NCI-H146 treated with DMSO at 0.1 percent for 48 hours (cell line): Measurements from ENCODE around the gene MINAR1.
"Not testable (repeated sequence)": the region's sequence is repeated elsewhere in the genome, so short reads cannot be mapped to it uniquely, and the experiment has no call there.

Experiments used
- DNase-seq: peaks from one replicate; lab custom pipeline; 2025; ENCODE audit not compliant: unreplicated experiment; lab: John Stamatoyannopoulos, UW

Gene MINAR1

GRCh38 chr15:79431636-79432344, at the start of gene MINAR1:
Gene MINAR1, plus strand, starts transcription at chr15:79432336. Its CDS starts 23,812 bp downstream, at chr15:79456148.
- DNase-seq, result peak; percentile 34

DNA sequence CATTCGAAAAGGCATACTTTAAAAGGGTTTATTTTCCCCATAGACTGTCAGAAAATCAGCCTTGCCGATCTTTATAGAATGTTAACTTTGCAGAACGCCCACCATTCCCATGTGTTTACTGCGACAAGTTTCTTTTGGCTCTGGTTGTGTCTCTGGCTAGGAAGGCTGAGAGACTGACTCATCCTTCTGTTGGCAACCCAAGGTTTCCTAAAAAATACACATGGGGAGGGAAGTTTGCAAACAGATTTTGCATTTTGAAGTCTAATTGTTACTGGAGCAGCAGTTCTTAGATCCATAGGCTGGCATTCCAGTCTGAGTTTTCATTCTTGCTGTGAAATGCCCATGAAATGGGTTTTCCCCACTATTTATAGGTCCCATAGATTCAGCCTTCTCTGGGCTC, 37.9 kb upstream of the MINAR1 start:
- no peak for DNase-seq

DNA sequence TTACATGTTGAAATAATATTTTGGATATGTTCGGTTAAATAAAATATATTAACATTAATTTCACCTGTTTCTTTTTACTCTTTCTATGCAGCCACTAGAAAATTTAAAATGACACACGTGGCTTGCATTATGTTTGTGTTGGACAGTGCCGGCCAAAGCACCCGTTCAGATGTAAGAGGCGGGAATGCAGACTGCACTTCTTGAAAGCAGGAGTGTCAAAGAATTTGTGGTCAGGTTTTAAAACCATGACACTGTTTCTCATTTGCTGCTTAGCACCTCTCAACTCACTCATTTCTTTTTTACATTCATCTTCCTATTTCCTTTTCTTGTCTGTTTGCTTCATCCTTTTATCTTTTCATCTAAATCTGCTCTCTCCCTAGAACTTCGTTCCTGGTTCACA, 35.3 kb upstream of the MINAR1 start:
- DNase-seq, result no peak

- no peak for DNase-seq
Observed at GRCh38 chr15:79397269-79397910, 34.7 kb upstream of the MINAR1 start.

- no peak for DNase-seq
Observed at GRCh38 chr15:79399606-79400005, 32.5 kb upstream of the MINAR1 start.

GRCh38 chr15:79400650-79401049, 31.5 kb upstream of the MINAR1 start:
- no peak for DNase-seq

DNA sequence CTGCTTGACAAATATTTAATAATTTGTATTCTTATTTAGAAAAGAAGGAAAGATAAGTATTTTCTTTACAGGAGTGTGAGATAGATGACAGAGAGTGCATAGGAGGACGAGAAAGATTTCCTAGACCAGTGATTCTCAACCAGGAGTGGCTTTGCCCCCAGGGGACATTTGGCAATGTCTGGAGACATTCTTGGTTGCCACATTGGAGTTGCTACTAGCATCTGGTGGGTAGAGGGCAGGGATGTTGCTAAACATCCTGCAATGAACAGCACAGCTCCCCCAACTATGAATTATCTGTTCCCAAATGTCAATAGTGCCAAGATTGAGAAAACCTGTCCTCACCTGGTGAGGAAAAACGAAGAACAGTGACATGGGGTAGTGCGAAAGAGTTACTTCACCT, 30.8 kb upstream of the MINAR1 start:
- no peak for DNase-seq

- DNase-seq, result no peak
Observed at GRCh38 chr15:79402136-79402535, 30.0 kb upstream of the MINAR1 start.

DNA sequence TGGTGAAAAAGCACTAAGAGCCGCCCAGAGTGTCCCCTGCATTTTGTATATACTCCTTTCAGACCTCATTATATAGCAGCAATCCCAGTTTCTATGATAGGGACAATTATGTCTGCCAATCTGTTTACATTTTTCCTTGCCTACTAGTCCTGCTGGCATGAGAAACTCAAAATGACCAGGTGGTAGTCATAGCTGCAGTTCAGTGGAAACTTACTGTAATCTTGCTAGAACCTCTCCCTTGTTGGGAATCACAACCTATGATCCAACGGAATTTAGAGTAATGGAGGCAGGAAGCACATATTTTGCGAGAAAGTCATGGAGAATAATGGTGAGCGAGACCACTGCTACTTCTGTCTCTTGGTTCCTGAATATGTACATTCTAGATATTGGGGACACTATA, 28.6 kb upstream of the MINAR1 start:
- no peak for DNase-seq

DNA sequence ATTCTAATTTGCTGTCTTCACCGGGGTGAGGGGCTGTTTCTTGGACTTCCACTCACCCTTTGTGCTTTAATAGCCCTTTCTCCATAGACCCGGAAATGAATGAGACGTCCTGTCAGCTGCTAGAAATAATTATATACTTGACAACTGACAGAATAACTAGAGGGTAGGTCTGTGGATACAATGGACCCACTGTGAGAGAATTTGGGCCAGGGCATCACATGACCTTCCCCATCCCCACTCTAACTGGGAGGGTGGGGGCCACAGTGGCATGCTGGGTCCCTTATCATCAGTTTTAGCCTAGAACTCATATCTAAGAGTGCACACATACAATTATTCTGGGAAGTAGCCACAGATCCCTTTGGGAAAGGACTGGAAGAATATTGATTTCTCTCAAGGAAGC, 25.9 kb upstream of the MINAR1 start:
- DNase-seq, result no peak

GRCh38 chr15:79408041-79408440, 24.1 kb upstream of the MINAR1 start:
- no peak for DNase-seq

DNA sequence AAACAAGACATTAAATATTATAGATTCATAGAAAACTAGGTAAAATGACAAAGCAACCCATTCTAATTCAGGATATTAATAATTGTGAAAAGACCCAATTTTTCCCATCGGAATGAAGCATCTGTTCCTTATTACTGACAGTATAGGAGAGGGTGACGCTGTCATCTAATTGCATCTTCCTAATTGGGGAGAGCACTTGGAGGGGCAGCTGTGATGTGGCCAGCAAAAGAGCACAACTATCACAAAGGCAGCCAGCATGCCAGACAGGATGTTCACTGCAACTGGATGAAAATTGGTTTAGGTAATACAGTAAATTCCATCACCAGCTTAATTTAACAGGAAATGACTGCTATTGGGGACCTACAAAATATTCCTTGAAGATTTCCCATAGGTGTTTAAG, 21.9 kb upstream of the MINAR1 start:
- DNase-seq, result no peak

DNA sequence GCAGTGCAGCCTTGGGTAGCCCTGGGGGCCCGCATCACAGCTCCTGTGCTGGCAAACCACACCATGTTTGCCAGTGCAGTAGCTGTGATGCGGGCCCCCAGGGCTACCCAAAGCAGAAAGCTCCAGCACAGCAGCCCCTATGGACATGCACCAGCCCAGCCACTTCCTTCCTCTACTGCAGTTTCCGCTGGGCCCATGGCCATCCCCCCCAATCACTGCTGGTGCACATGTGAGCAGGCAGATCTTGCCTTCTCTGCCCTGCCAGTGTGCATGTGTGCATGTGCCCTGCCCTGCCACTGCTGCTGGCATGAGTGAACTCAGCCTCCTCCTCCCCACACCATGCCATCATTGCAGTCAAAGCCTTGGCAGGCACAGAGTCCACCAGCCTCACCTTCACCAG, 20.1 kb upstream of the MINAR1 start:
- no peak for DNase-seq

DNA sequence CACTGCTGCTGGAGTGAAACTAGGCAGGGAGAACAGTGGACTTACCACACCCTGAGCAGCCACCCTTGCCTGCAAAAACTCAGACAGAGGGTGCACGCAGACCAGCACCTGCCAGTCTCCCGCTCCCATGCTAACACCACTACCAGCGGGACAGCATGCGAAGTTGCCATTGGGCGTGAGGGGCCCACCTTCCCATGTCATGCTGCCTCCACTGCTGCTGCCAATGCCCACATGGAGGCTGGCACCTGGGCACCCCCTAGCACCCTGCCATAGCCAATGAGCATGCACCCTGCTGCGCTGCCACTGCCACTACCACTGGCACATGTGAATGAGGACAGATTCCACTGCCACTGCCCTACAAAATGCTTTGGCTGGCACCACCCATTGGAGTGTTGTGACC, 19.7 kb upstream of the MINAR1 start:
- no peak for DNase-seq

- no peak for DNase-seq
Observed at GRCh38 chr15:79416876-79417275, 15.3 kb upstream of the MINAR1 start.

GRCh38 chr15:79418693-79419279, 13.3 kb upstream of the MINAR1 start:
- peak; percentile 25 for DNase-seq

DNA sequence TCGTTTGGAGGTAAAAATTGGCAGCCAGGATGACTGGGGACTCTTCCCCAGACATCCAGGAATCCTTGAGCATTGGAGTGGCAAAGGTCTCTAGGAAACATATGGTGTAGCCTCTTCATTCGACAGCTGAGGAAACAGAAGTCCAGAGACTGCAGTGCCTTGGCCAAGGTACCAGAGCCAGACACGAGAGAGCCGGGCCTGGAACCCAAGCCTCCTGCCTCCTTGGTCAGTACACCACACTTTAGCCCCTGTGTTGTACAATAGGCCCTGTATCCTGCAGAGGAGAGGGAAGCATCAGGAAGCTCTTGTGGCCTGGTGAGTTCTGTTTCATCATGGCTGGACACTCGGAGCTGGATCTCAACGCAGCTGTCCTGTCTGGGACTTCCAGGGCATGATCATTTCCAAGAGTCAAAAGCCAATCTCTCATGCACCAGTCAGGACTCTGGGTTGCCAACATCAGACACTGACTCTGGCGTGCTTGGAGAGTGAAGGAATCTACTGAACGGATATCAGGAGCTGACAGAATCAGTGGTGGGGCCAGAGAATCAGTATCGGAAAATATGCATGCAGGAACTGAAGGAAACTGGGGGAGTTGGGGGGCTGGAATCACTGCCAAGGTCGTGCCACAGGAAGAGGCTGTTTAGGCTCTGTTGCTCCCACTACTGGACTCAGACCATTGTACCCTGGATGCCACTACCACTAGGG, 6.4 kb upstream of the MINAR1 start:
- DNase-seq, result no peak

DNA sequence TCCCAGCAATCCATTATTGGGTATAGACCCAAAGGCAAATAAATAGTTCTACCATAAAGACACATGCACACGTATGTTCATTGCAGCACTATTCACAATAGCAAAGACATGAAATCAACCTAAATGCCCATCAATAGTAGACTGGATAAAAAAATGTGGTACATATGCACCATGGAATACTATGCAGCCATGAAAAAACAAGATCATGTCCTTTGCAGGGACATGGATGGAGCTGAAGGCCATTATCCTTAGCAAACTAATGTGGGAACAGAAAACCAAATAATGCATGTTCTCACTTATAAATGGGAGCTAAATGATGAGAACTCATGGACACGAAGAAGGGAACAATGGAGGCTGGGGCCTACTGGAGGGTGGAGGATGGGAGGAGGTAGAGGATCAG, 5.2 kb upstream of the MINAR1 start:
- DNase-seq, result not testable (repeated sequence)

DNA sequence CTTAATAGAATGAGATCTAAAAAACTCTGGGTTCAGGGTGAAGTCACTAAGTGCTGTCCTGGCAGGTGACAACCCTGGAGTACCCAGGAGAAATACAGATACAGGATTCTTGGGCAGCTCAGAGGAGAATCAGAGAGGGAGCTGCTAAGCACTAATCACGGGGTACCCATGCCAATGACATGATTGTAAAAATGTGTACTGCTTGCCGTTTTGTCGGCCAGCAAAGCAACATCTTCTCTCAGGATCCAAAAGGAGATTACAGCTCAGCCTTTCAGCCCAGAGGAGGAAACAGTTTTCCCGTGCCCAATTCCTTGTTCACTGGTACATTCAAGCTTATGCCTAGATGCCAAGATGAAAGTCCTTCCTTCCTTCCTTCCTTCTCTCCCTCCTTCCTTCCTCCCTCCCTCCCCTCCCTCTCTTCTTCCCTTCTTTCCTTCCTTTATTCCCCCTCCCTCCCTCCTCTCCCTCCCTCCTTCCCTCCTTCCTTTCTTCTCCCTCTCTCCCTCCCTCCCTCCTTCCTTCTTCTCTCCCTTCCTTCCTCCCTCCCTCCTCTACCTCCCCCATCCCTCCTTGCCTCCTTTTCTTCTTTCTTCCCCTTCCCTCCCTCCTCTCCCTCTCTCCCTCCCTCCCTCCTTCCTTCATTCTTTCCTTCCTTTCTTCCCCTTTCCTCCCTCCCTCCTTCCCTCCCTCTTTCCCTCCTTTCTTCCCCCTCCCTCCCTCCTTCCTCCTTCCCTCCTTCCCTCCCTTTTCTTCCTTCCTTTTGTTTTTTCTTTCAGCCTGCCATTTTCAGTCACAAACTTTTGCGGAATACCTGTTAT, 4.1 kb upstream of the MINAR1 start:
- no peak for DNase-seq

DNA sequence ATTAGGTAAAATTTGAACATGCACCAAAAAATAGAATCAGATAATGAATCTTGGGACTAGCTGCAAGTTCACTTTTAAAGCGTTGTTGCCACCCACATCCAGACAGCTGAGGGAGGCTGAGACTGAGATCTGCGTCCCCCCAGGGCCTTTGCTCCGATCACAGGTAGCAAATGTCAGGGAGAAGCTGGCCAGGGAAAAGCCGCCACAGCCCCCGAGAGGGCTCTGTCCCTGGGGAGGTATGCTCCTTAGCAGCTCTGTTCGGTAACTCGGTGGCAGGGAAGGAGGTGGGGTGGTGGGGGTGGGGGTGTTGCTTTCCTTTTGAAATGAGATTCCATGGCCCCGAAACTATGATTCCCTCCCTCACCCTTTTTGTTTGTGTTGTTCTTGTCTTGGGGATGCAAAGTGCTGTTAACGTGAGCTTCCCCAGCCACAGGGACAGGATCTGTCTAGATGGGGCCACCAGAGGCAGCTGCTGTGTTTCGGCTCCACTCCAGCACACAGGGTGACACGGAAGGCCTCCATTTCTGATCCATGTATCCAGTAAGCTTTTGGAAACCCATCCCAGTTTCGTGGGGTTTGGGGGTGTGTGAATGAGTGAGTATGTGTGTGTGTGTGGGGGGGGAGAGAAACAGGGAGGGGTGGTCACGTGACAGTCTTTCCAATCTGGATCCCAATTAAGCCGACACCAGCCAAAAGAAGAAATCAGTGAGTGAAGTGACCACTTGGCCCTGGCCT, 1.1 kb upstream of the MINAR1 start:
- no peak for DNase-seq
